Measurements from ENCODE around the gene TIMM9.

Gene TIMM9

GRCh38 chr14:58398495-58398894, 28.8 kb downstream of the TIMM9 start:
- Histone ChIP-seq H3K27ac (no peak overlapping the region), H3K9me3 (no peaks in the 10 kb centered on the region), H3K36me3 (no peaks in the 10 kb centered on the region), H3K27me3 (no peaks in the 10 kb centered on the region), H3K4me3 (no peak overlapping the region), H3K4me1 (peaks cover 0 to 10% (median 3%) of the 10 kb centered on the region in 4 donors)
- intact Hi-C loops (cut with DNase I; ENCODE audit: low total_unique reads), result no loop called here
- TF ChIP-seq CTCF (IDR thresholded peaks at IDR 0.05), result no peak
- no peak for DNase-seq

GRCh38 chr14:58397156-58397555, 30.2 kb downstream of the TIMM9 start:
- DNase-seq, result no peak
- no peaks in the 10 kb centered on the region for H3K9me3 ChIP-seq
- intact Hi-C loops (cut with DNase I; ENCODE audit: low total_unique reads), result no loop called here
- peaks cover 0 to 10% (median 3%) of the 10 kb centered on the region in 4 donors for H3K4me1 ChIP-seq
- H3K27me3 ChIP-seq, result no peaks in the 10 kb centered on the region
- no peaks in the 10 kb centered on the region for H3K36me3 ChIP-seq
- no peak overlapping the region for H3K4me3 ChIP-seq
- TF ChIP-seq CTCF (IDR thresholded peaks at IDR 0.05), result no peak
- no peak overlapping the region for H3K27ac ChIP-seq

GRCh38 chr14:58395812-58396788, 31.2 kb downstream of the TIMM9 start, which contains the start of gene TOMM20L:
Gene TOMM20L, plus strand, starts transcription at chr14:58395930. Its CDS starts 28 bp downstream, at chr14:58395958.
- intact Hi-C loops (cut with DNase I; ENCODE audit: low total_unique reads), result no loop called here
- Histone ChIP-seq H3K27ac (peak within 1 kb of the TSS; percentile 68 to 76), H3K4me3 (peak within 1 kb of the TSS; percentile 61 to 75), H3K27me3 (no peaks in the 10 kb centered on the region), H3K36me3 (no peaks in the 10 kb centered on the region), H3K4me1 (peaks cover 0 to 10% (median 3%) of the 10 kb centered on the region in 4 donors), H3K9me3 (no peaks in the 10 kb centered on the region)
- DNase-seq, result peak; percentile 48 to 75
- peak; percentile 82 to 85 for TF ChIP-seq CTCF (IDR thresholded peaks at IDR 0.05)

- no peaks in the 10 kb centered on the region for H3K9me3 ChIP-seq
- intact Hi-C loops (cut with DNase I; ENCODE audit: low total_unique reads), result no loop called here
- peak overlapping the region; percentile 61 to 75 for H3K4me3 ChIP-seq
- peaks cover 0 to 10% (median 3%) of the 10 kb centered on the region in 4 donors for H3K4me1 ChIP-seq
- peak overlapping the region; percentile 68 to 76 for H3K27ac ChIP-seq
- DNase-seq, result no peak
- no peaks in the 10 kb centered on the region for H3K36me3 ChIP-seq
- no peaks in the 10 kb centered on the region for H3K27me3 ChIP-seq
- no peak for TF ChIP-seq CTCF (IDR thresholded peaks at IDR 0.05)
Observed at GRCh38 chr14:58395562-58395811, 31.8 kb downstream of the TIMM9 start.

GRCh38 chr14:58390830-58391229, 36.5 kb downstream of the TIMM9 start:
- Histone ChIP-seq H3K27me3 (no peaks in the 10 kb centered on the region), H3K9me3 (no peaks in the 10 kb centered on the region), H3K36me3 (no peaks in the 10 kb centered on the region), H3K4me3 (no peak overlapping the region), H3K27ac (no peak overlapping the region), H3K4me1 (peaks cover 0 to 6% (median 0%) of the 10 kb centered on the region in 4 donors)
- DNase-seq, result no peak
- no peak for TF ChIP-seq CTCF (IDR thresholded peaks at IDR 0.05)
- intact Hi-C loops (cut with DNase I; ENCODE audit: low total_unique reads), result no loop called here
